Activated CD8-positive, alpha-beta memory T cell treated with anti-CD3 and anti-CD28 coated beads for 4 hours (primary cell): ENCODE data around the gene TOR1B.
A peak's percentile ranks its signal among the peaks of the same experiment; 100 is the strongest.

Experiments
- DNase-seq, 2 donors: peaks; one replicate each; pipeline ENCODE4 v3.0.0-alpha.2; 2020; ENCODE audit warnings: low read depth in 2 of 2

Gene TOR1B

DNA sequence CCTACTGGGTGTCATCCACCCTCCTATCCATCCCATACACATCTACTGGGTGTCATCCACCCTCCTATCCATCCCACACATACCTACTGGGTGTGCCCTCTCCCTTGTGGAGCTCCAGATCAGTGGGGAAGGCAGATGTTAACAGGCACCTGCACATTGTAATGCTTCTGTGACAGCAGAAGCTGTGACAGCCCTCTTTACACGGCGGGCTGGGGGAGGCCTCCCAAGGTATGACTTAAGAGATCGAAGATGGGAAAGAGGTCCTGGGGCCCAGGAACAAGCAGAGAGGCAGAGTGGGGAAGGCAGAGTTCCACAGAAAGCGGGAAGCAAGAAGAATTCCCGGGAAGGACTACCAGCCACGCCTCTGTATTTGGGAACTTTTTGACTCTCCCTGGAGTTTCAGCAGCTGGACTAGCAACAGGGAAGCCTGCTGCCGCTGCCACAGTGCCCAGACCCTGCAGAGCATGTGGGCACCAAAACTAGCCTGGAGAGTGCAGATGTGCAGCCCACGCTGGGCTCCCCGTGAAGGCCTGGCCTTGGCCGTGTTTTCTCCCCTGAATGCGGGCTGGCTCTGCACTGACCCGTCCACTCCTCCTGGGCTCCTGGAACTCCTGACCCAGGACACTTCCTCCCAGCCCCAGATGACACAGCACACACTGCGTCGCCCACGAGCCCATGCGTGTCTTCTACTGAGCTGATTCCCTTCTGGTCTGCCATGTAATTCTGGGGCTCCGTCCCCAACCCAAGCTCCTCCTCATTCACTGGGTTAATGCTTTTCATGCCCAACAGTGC lies 11.6 kb downstream of the TOR1B start:
- DNase-seq, result no peak

DNA sequence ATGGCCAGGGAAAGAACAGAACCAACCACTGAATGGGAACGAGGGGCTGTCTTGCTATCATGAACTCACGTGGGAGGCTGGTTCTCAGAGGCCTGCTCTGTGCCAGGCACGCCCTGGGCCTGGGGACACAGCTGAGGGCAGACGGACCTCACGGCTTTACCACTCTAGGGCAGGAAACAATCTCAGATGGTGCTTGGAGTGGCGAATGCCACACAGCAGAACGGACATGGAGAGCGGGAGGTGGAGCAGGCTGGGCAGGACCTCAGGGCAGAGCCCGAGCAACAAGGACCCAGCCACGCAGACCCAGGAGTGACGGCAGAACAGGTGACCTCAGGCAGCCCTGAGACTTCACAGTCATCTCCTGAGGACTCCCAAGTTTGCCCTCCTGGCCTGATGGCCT lies 12.3 kb downstream of the TOR1B start:
- no peak for DNase-seq

DNA sequence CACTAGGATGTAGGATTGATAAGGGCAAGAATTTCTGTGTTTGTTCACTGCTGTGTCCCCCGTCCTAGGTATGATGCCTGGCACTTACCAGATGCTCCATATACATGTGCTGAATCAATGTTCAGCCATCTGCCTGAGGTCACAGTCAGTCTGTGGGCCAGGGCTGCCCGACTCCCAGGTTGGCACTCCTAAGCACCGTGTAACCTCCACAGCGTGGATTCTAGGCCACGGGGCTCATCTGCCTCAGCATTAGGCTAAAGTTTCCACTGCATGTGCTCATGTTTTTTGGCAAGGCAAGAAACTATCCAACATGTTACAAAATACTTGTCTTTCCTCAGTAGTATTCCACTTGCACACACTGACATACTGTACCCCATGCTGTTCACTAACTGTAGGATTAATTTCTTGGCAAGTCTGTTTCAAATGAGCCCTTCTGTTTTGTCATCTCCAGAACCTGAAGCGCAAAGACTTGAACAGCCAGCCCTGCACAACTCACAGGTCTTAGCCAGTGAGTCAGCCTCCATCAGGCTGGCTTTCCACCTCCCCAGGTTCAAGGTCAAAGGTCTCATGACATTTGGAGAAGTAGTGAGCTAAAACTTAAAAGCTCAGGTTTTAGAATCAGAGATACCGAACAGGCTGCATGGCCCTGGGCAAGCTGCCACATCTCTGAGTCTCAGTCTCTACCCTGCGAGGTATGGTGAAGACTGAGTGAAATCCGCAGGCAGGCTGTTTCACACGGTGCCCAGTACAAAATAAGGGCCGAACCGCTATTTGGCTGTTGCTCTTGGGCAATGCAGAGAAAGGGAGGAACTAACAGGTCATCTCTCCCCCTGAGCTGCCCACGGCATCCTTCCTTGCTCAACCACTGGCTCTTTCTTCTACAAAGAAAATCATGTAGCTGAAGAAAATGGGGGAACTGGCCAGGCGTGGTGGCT lies 13.8 kb downstream of the TOR1B start:
- no peak for DNase-seq

DNA sequence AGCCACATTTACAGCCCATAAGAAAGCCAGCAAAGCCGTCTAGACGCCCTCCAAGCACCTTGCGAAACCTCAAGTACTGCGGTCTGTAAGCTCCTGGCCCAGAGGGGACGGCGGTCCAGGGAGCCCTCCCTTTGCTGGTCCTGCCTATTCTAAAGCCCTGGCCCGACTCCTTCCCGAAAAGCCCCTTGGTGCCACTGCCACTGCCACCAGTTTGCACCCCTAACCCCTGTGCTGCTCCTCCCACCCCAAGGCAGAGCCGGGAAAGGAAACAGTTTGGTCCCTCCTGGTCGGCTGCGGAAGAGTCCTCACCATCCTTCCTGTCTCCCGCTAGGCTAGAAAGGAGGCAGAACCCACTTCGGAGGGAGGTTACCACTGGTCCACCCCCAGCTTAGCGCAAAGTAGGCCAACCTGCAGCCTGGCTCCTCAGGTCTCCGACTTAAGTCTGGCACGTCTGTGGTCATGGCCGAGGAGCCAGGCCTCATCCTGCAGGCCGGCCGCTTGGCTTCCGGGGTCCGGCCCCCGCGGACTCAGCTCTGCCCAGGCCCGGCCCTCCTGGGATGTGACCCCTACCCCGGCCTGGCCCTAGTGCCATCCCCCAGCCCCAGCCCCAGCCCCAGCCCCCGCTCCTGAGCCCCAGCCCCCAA lies 20.0 kb downstream of the TOR1B start:
- DNase-seq, result no peak

DNA sequence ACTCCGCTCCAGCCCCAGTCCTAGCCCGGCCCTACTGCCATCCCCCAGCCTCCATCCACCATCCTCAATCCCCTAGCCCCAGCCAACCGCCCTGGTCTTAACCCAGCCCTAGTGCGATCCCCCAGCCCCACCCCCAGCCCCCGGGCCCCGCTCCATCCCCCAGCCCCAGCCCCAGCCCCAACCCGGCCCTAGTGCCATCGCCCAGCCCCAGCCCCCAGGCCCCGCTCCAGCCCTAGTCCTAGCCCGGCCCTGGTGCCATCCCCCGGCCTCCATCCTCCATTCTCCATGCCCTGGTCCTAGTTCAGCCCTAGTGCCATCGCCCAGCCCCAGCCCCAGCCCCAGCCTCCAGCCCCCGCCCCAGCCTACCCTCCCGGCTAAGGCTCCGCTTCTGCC lies 20.6 kb downstream of the TOR1B start:
- no peak for DNase-seq

DNA sequence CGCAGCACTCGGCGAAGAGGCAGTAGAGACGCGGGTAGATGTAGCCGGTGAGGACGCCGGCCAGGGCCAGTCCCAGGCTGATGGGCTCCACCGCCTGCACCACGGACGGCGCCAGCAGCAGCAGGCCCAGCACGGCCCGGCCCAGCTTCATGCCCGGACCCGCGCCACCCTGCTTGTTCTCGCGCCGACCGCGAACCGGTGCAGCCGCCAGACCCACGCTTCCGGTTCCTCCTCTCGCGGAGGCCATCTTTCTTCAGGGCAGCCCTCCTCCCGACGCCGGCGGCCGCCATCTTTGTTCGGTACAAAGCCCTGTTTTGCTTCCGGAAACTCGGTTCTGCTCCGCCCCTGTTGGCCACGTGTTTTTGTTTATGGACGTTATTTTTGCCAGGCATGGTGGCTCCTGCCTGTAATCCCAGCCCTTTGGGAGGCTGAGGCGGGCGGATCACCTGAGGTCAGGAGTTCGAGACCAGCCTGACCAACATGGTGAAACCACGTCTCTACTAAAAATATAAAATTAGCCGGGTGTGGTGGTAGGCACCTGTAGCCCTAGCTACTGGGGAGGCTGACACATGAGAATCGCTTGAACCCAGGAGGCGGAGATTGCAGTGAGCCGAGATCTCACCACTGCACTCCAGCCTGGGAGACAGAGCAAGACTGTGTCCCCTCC lies 21.1 kb downstream of the TOR1B start, which contains the start of gene TOR1A:
Gene TOR1A (minus strand): TSS at position 202 of the 667 bp plus-strand sequence. CDS start 51 bp downstream, at position 151.
- DNase-seq, result peak; percentile 83

DNA sequence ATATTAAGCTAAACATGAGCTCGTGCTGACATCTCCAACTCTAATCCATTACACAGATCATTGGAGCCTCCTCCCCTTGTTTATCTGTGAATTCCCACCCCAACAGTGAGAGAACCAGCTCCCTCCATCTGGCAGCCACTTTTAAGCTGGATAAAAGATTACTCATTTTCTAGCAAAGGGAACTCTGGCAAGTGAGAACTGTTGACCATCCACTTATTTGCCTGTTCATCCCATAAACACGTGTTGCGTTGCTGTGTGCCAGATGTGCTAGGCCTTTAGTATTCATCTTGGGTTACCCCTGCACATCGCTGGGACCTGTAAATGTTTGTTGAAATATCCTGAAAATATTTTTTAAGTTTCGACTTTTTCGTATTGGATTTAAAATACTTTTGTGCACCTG lies 23.4 kb downstream of the TOR1B start:
- DNase-seq, result no peak

DNA sequence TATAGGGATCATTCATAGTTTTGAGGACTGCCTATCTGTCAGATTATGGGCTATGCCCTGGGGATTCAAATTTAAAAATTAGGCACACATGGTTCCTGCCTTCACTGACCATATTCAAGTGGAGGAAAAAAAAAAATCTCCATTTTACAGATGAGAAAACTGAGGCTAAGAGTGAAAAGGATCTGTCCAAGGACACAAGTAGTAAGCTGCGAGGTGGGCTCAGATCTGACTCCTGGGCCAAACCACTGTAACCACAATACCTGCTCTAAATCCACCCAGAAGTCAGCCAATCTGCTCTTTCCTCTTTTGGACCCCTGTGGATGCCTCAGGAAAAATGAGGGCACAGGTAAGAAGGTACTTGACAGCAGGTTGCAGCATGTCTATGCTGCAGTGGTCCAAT lies 23.8 kb downstream of the TOR1B start:
- DNase-seq, result no peak

DNA sequence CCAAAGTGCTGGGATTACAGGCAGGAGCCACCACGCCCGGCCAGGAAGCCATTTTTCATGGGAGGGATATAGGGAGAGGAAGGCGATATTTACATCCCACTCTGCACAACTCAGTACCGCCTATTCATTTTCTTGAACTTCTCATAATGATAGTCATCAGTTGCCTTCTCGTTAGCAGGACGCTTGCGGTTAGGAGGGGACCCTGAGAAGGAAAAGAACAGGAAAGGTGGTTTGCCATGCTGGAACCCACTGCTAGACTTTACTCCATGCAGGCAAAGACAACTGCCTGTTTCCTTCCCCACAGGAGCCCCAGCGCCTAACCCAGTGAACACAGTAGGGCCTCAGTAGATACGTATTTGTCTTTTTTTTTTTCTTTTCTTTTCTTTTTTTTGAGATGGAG lies 25.1 kb downstream of the TOR1B start:
- no peak for DNase-seq

DNA sequence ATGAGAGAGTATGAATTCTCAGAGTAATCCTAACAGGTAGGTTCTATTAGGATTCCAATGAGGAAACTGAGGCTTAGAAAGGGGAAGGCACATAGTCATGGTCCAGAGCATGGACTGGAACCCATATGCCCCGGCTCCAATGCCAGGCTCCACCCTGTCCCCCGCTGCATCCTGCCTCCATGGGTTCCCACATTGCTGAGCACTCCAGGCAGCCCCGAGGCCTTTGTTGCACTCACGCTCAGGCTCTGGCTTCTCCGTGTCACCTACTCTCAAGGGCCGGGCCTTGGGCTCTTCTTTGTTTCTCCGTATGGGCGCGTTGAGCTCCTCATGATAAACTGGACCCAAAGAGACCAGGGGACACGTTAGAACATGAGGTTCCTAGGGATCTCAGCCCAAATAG lies 26.0 kb downstream of the TOR1B start:
- DNase-seq, result no peak

DNA sequence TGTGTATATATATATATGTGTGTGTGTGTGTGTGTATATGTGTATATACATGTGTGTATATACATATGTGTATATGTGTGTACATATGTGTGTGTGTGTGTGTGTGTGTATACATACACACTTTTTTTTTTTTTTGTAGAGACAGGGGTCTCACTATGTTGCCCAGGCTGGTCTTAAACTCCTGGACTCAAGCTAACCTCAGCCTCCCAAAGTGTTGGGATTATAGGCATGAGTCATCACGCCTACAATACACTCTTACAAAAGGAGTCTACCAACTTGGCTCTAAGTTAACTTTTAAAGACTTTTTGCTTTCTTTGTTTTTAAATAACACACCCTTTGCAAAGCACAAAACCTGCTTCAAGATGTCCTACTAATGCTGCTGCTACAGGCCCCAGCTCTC lies 30.0 kb downstream of the TOR1B start:
- no peak for DNase-seq

DNA sequence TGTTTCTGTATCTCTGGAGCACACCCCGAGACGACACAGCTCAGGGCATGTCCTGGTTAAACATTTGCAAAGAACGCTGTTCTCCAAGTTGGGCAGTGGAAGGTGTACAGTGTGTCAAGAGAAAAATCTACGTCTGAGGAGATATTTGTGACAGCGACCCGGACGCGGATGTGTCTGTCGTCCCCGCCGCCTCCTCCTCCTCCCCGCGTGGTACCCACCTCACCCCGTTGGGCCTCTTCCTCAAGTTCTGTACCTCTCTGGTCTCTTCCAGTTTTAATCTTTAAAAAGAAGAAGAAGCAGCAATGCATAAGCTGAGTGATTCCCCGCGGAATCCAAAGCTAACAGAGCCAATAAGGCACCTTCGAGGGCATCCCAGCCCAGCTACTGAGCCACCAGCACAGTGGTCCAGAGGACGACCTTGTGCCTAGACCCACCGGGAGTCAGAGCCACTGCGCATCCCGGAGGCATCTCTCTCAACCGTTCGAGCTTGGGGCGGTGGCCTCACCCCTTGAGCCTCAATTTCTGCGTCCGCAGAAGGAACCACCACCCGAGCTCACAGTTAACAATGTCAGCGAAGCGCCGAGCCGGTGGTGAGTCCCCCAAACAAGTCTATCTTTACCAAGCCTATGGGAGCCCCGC lies 31.6 kb downstream of the TOR1B start:
- DNase-seq, result no peak

DNA sequence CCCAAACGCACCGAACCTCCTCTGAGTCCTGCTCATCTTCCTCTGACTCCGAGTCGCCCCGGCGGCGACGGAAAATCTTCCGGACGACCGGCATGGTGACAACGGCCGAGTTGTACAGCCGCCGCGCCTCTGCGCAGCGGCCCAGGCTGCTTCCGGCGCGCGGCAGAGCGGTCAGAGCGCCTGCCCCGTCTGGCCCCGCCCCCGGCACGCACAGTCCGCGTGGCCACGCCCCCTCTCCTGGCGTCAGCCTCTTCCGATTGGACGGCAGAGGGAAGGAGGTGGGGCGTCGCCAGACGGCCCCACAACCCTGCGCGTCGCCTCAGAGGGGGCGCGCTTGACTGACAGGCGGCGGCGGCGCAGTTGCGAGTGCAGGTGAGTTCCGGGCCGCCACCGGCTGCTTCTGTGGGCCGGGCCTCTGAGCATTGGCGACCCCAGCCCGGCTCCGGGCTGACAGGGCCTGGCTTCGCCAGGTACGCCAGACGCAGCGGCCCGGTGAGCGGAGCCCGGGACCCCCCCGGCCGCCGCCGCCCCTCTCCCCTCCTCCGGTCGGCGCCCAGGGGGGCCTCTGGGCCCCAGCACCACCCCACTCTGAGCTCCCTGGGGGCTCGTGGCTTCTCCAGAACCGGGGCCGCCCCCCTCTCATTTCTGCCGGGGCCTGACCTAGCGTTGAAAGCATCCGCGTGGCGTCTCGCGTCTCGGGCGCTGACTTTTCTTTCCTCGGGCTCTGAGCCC lies 32.3 kb downstream of the TOR1B start, which contains the start of the genes C9orf78 and USP20:
Gene C9orf78 (minus strand): TSS at position 148 of the 732 bp plus-strand sequence. CDS start 54 bp downstream, at position 94.
Gene USP20 (plus strand): TSS at position 331 of the 732 bp plus-strand sequence. CDS start 17,098 bp downstream, outside the sequence.
- DNase-seq, result peak; percentile 91 to 93

DNA sequence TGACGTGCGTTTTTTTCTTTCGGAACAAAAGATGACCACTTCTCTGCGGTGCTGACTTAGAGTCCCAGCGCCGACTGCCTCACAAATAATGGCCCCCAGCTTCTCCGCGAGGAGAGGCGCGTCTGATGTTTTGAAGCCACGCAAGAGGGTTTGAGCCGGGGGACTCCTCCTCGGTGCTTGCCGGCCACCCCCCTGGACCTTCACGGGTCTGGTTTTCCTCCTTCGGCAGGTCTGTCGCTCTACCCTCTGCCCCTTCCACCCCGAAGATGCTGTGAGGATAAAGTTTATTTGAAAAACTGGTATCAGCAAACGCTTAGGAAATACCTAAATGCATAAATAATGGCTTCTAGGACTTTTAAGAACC lies 32.9 kb downstream of the TOR1B start:
- DNase-seq, result no peak

DNA sequence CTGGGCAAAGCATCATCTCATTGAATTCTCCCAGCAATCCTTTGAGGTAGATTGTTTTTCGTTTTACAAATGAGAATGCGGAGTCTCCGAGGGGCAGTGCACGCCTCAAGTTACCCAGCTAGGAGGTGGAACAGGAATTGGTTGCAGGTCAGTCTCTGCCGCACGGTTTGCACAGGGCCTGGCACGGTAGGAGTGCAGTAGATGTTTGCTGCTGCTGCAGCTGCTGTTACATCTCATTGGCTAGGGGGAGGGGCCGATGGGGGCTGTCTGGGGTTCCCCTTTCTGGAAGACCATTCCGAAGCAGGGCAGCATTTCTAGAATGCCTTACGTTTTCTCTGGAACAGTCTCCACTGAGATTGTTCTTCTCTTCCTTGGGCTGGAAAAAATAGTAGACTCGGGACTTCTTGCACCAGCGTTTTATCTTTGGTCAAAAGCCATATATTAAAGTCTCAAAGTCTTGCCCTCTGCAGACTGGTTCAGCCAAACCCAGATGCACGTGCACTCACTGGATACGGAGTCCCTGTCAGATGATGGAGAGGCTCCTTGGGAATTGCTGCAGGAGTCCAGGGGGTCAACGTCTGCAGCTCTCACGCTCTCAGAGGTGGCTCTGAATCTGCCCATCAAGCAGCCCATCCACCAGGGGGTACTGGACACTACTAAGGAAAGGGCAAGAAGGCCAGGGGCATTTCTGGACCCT lies 33.5 kb downstream of the TOR1B start:
- DNase-seq, result no peak

DNA sequence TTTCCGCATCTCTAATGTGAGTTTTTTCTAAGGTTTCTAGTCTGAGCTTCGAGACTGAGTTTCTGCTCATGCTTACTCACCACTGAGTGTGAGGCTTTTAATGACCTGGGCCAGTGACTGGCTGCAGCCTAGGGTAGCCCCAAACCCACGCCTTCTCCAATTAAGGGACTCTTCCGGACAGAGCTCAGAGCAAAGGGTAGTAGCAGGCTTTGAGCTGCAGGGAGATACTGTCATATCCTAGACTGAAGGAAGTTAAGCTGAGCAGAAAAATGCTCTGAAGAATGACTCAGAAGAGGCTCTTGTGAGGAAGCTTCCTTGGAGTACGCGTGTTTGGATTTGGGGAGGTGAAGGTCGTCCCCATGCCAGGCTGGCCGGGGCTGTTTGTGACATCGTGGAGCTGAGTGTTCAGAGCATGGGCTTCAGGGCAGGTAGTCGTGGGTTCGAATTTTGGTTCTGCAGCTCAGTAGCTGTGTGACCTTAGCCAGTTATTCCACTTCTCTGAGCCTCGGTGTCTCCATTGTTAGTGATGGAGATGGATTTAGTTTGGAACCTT lies 35.8 kb downstream of the TOR1B start:
- DNase-seq, result no peak

DNA sequence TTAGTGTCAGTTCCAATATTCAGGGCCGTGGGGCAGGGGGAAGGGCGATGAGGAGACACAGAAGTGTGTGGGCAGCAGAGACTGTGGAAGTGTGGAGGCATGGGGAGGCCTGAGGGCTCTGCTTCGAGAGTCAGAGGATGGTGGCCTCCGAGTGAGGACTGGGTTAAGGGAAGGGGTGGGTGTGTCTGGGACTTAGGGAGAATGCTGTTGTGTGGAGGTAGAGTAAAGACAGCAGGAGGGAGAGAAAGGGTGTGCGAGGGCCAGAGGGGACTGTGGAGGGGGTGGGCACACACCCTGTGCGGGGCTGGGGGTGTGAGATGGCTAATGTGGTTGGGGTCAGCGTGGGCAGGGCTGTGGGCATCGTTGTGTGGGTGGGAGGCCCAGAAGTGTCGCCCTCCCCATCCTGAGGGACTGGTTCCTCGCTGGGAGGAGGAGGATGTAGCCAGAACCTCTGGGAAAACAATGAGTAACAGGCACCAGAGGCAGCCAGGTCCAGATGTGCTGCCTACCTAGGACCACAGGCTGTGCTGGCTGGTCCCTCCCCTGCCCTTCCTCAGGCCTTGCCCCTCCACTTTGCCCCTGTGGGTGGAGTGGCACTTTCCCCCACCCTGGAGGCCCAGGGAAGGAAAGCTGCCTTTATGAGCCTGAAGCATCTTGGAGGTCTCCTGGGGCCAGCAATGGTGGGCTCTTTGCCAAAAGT lies 36.5 kb downstream of the TOR1B start:
- no peak for DNase-seq

DNA sequence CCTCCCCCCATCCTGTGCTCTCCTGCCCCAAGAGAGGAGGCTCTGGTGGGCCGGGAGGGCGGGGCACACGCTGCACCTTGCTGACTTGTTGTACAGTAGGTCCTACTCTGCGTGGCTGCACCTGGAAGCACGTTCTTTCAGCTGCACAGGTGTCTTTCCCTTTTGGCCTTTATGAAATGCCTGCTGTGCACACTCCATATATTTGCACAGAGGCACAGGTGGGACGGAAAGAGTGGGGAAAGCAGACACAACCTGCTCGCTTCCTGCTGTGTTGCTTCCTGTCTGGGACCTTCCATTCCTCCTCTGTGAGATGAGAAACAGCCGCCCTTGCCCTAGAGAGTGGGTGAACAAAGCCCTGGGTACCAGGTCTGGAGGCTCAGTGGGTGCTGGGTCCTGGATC lies 37.0 kb downstream of the TOR1B start:
- DNase-seq, result no peak

DNA sequence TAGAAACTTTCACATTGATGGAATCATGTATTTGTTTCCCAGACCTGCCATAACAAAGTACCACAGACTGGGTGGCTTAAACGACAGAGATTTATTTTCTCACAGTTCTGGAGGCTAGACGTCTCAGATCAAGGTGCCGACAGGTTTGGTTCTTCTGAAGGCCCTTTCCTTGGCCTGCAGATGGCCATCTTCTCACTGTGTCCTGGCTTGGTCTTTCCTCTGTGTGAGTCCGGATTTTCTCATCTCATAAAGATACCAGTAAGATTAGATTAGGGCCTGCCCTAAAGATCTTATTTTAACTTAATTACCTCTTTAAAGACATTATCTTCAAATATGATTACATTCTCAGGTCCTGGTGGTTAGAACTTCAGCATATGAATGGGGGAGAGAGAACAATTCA lies 38.1 kb downstream of the TOR1B start:
- DNase-seq, result no peak
